Spleen (tissue), 11 donors: ENCODE data around the gene TIFAB. TPM values are rescaled to one million over a fixed set of nuclear protein-coding genes. Genes with fewer than 3 reads are reported as not detected.

Experiments used
- DNase-seq: peaks from one replicate; pipeline ENCODE4 v3.0.0-alpha.2; 2020
- H3K27ac ChIP-seq, 8 donors: fragments of 200-600 bp; sonication (generic) in 7 of 8; 1 replicate in 4 of 8; 2 replicates in 4 of 8; pipeline versions ENCODE4 v1.5.0 to v1.8.0; 2016 to 2021; ENCODE audit warnings: inconsistent platforms in 4 of 8, mild to moderate bottlenecking in 4 of 8, moderate library complexity in 1 of 8
- H3K27me3 ChIP-seq, 7 donors: fragments of 200-600 bp; sonication (generic) in 6 of 7; replicated peaks in 1 of 7; 1 replicate in 4 of 7; 2 replicates in 3 of 7; pipeline versions ENCODE4 v1.5.0 to v1.8.0; 2016 to 2021; ENCODE audit warnings: inconsistent platforms in 3 of 7, mild to moderate bottlenecking in 1 of 7
- H3K36me3 ChIP-seq, 6 donors: fragments of 200-600 bp; sonication (generic) in 5 of 6; 1 replicate in 4 of 6; 2 replicates in 2 of 6; pipeline versions ENCODE4 v1.5.0 to v1.8.0; 2016 to 2021; ENCODE audit warnings: inconsistent platforms in 2 of 6
- H3K4me1 ChIP-seq, 6 donors: fragments of 200-600 bp; sonication (generic) in 5 of 6; 1 replicate in 3 of 6; 2 replicates in 3 of 6; pipeline versions ENCODE4 v1.5.0 to v1.8.0; 2016 to 2021; ENCODE audit warnings: inconsistent platforms in 3 of 6
- H3K4me3 ChIP-seq, 8 donors: fragments of 200-600 bp; sonication (generic) in 7 of 8; 1 replicate in 4 of 8; 2 replicates in 4 of 8; pipeline versions ENCODE4 v1.5.0 to v1.8.0; 2016 to 2021; ENCODE audit warnings: inconsistent platforms in 4 of 8, mild to moderate bottlenecking in 4 of 8, moderate library complexity in 2 of 8
- H3K9me3 ChIP-seq, 8 donors: fragments of 200-600 bp; sonication (generic) in 7 of 8; 1 replicate in 4 of 8; 2 replicates in 4 of 8; pipeline versions ENCODE4 v1.5.0 to v1.8.0; 2016 to 2021; ENCODE audit warnings: inconsistent platforms in 4 of 8
- POLR2A ChIP-seq, 3 donors: fragments of 450-650 bp; IDR thresholded peaks; one replicate each; pipeline ENCODE4 v1.5.1; 2017; ENCODE audit warnings: antibody characterized with exemption in 3 of 3, mild to moderate bottlenecking in 1 of 3
- POLR2AphosphoS5 ChIP-seq, 3 donors: sonication (generic); formaldehyde crosslinking; IDR thresholded peaks; one replicate each; pipeline ENCODE4 v1.5.1; 2017; ENCODE audit warnings: antibody characterized with exemption in 3 of 3
- WGBS, 5 donors: extraction: QIAGEN DNeasy Blood & Tissue Kit in 3 of 5; methylation state at CpG; one replicate each; pipeline versions ENCODE4 v1.1.5 to v1.1.7; 2013 to 2018; 5-methylcytosine and 5-hydroxymethylcytosine counted together
- intact Hi-C: fragments of 100-400 bp; cut with DNase I; formaldehyde crosslinking; loops from one replicate; pipeline ENCODE4 v1.15.0; 2023; ENCODE audit warnings: low total_unique reads
- polyA plus RNA-seq, 3 donors: library from polyadenylated mRNA; stranded (reverse); fragments of 200-250 nt; gene quantifications; one replicate each; pipeline ENCODE4 v1.2.1, GENCODE V29; 2013
- small RNA-seq, 4 donors: library from RNA; depleted of rRNA; stranded (forward); fragments of <200 nt; gene quantifications; one replicate each; pipeline ENCODE3, GENCODE V24; 2016
- total RNA-seq, 7 donors: library from RNA; depleted of rRNA in 3 of 7; stranded (reverse); fragments of >200 nt in 3 of 7; fragmentation: NEBNext Ultra II Directional in 4 of 7; extraction: Animal tissue kit (Norgen Biotek cat#: 25700) in 4 of 7; gene quantifications; one replicate each; pipeline versions ENCODE4 v1.1.0 to v1.2.1, GENCODE V29; 2016 to 2021
- TF ChIP-seq, protein P1 (sequence below), 11 experiments: fragments of 200-600 bp in 7 of 11; fragments of 450-650 bp in 4 of 11; sonication (generic) in 4 of 11; IDR thresholded peaks in 8 of 11; conservative IDR thresholded peaks in 3 of 11; 1 replicate in 7 of 11; 2 replicates in 4 of 11; pipeline versions ENCODE4 v1.4.0 to v1.8.0; 2016 to 2021; ENCODE audit warnings: antibody characterized with exemption in 11 of 11, inconsistent platforms in 4 of 11, mild to moderate bottlenecking in 1 of 11
- donor health status: healthy with polysubstance abuse.
- donor health status: DM: no; HTN: no; CAD: no; lungs with moderate emphysema.
- donor health status: DM: no; HTN: no; CAD: no.
- donor health status: Bipolar disorder and iron deficiency.
- donor health status: healthy.
- donor health status: DM: no; HTN: no; CAD: no.
- donor health status: DM: yes; HTN: yes; CAD: no.

Gene TIFAB
- total and polyA plus RNA-seq, 10 donors = 0.37 to 4.0 (median 1.1) TPM

DNA sequence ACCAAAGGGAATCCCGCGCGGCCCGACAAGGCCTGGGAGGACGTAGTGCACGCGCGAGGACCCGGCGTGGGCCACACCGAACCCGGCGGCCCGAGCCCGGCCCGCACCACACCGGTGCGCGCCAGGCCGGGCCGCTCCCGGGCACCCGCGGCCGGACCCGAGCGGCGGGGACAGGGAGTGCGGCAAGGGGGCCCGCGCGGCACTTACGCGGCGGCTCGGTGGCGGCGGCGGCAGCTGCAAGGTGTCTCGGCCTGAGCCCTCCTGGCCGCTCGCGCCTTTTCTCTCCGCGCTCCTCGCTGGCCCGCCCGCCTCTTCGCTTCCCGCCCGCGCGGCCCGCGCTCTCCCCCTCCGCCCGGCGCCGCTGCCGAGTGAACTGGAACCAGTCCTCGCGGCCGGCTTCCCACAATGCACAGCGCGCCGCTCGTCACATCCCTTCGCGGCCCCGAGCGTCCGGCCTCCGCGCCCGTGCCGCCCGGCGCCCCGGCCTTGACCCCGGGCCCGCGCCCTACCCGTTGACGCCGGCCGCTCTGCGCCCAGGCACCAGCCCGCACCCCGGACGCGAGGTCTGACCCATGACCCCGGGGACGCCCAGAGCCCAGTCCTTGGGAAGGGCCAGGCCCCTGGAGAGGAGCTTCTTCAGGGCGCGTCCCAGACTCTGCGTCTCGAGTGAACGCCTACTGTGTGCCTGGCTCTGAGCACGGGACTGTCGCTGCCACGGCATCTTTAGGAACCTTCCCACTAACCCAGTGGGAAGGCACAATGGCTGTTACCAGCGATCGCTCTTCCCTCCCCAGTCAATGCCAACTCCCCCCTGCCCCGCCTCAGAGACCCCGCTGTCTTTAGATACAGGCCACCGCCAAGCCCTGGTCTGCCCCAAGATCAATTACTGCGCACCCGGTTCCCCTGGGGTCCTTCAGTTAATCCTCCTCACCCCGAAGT is 53.0 kb downstream of the TIFAB start, which contains the start of gene MACROH2A1:
Gene MACROH2A1 (minus strand): TSS at position 377 of the 939 bp plus-strand sequence. CDS start 10,138 bp downstream, outside the sequence.
- Histone ChIP-seq H3K9me3 (no peaks in the 10 kb centered on the region), H3K36me3 (no peaks in the 10 kb centered on the region), H3K4me1 (peaks cover 24 to 56% (median 51%) of the 10 kb centered on the region in 6 donors), H3K27me3 (no peaks in the 10 kb centered on the region), H3K27ac (peak within 1 kb of the TSS; percentile 81 to 95 (median 93)), H3K4me3 (peak within 1 kb of the TSS; percentile 73 to 92 (median 76))
- WGBS, 5 donors = 0 to 1% (median 1%) methylated on average over 62 to 109 of the region's 109 CpGs
- intact Hi-C loops = no loop called here
- TF ChIP-seq POLR2AphosphoS5 (IDR thresholded peaks at IDR 0.05) (peak; percentile 94 to 97 (median 96)), POLR2A (IDR thresholded peaks at IDR 0.05) (peak; percentile 10 to 85 (median 80))
- TF ChIP-seq, protein P1, sequence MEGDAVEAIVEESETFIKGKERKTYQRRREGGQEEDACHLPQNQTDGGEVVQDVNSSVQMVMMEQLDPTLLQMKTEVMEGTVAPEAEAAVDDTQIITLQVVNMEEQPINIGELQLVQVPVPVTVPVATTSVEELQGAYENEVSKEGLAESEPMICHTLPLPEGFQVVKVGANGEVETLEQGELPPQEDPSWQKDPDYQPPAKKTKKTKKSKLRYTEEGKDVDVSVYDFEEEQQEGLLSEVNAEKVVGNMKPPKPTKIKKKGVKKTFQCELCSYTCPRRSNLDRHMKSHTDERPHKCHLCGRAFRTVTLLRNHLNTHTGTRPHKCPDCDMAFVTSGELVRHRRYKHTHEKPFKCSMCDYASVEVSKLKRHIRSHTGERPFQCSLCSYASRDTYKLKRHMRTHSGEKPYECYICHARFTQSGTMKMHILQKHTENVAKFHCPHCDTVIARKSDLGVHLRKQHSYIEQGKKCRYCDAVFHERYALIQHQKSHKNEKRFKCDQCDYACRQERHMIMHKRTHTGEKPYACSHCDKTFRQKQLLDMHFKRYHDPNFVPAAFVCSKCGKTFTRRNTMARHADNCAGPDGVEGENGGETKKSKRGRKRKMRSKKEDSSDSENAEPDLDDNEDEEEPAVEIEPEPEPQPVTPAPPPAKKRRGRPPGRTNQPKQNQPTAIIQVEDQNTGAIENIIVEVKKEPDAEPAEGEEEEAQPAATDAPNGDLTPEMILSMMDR (IDR thresholded peaks at IDR 0.05 in 8 of 11, conservative IDR thresholded peaks at IDR 0.05 in 3 of 11) = peak in 5 of 11 experiments; percentile 12 to 15 (median 14)
- DNase-seq = peak; percentile 99

GRCh38 chr5:135398160-135398854 is 53.8 kb downstream of the TIFAB start:
- intact Hi-C loops = no loop called here
- Histone ChIP-seq H3K27ac (peak overlapping the region; percentile 81 to 95 (median 93)), H3K27me3 (no peaks in the 10 kb centered on the region), H3K4me3 (peak overlapping the region; percentile 73 to 92 (median 76)), H3K36me3 (peaks cover 0 to 4% (median 0%) of the 10 kb centered on the region in 6 donors), H3K4me1 (peaks cover 25 to 64% (median 59%) of the 10 kb centered on the region in 6 donors), H3K9me3 (no peaks in the 10 kb centered on the region)
- DNase-seq = peak; percentile 90
- WGBS, 5 donors = 0 to 1% (median 0%) methylated on average over 25 to 43 of the region's 43 CpGs
- TF ChIP-seq, protein P1 (IDR thresholded peaks at IDR 0.05 in 8 of 11, conservative IDR thresholded peaks at IDR 0.05 in 3 of 11) = no peak
- peak in 1 of 3 donors; percentile 18 for TF ChIP-seq POLR2AphosphoS5 (IDR thresholded peaks at IDR 0.05)

Small RNA genes lying within 50 kb of the gene (small RNA-seq; reads per million reads assigned to genes)
- 0 reads per million in 4 donors for gene DCANP1

Other genes with a start within 250 kb of the TIFAB start
- gene MACROH2A1, start 53.1 kb downstream of the TIFAB start, total RNA-seq = 100 to 1,000 TPM; 139 to 288 (median 210) TPM
- gene MACROH2A1, start 53.1 kb downstream of the TIFAB start, polyA plus RNA-seq = 100 to 1,000 TPM in 2 of 3 donors, 10 to 100 TPM in 1; 88.1 to 139 (median 113) TPM
- gene DCANP1, start 5.0 kb downstream of the TIFAB start, total RNA-seq = 1 to 10 TPM in 2 of 7 donors, under 1 TPM in 5; 0.29 to 1.2 (median 0.70) TPM
- gene DCANP1, start 5.0 kb downstream of the TIFAB start, polyA plus RNA-seq = 1 to 10 TPM in 1 of 3 donors, under 1 TPM in 2; 0.23 to 2.4 (median 0.96) TPM
- gene NEUROG1, start 83.6 kb upstream of the TIFAB start, total RNA-seq = not detected
- gene NEUROG1, start 83.6 kb upstream of the TIFAB start, polyA plus RNA-seq = not detected
- gene CXCL14, start 126.6 kb upstream of the TIFAB start, total RNA-seq = 10 to 100 TPM; 10.3 to 67.1 (median 42.4) TPM
- 10 to 100 TPM; 42.4 to 45.9 (median 44.5) TPM for gene CXCL14, start 126.6 kb upstream of the TIFAB start, polyA plus RNA-seq